MM.1S (cell line): Measurements from ENCODE around the gene DNPH1.

ENCODE experiments used
- DNase-seq: peaks from one replicate; pipeline ENCODE4 v3.0.0-alpha.2; 2015
- H2AFZ ChIP-seq: fragments of 300-600 bp; sonication (generic); 2 replicates; pipeline ENCODE4 v1.6.0; 2016; ENCODE audit warnings: antibody characterized with exemption, low read length
- H3F3A ChIP-seq: fragments of 300-600 bp; sonication (generic); 2 replicates; pipeline ENCODE4 v1.6.1; 2016; ENCODE audit warnings: mild to moderate bottlenecking, antibody characterized with exemption, low read length, moderate library complexity, mixed read lengths; ENCODE audit not compliant: insufficient read depth
- H3K27ac ChIP-seq: fragments of 300-600 bp; sonication (generic); 2 replicates; pipeline ENCODE4 v1.5.1; 2016; ENCODE audit warnings: mild to moderate bottlenecking, low read length
- H3K27me3 ChIP-seq: fragments of 300-600 bp; sonication (generic); replicated peaks from 2 replicates; pipeline ENCODE4 v1.6.0; 2016; ENCODE audit warnings: low read length; ENCODE audit not compliant: insufficient read depth
- H3K36me3 ChIP-seq: fragments of 300-600 bp; sonication (generic); replicated peaks from 2 replicates; pipeline ENCODE4 v1.6.1; 2016; ENCODE audit warnings: mild to moderate bottlenecking, low read length, mixed read lengths; ENCODE audit not compliant: insufficient read depth
- H3K4me1 ChIP-seq: fragments of 300-600 bp; sonication (generic); 2 replicates; pipeline ENCODE4 v1.6.1; 2016; ENCODE audit warnings: low read length, mixed read lengths
- H3K4me2 ChIP-seq: fragments of 300-600 bp; sonication (generic); 2 replicates; pipeline ENCODE4 v1.6.0; 2016; ENCODE audit warnings: low read depth, low read length
- H3K4me3 ChIP-seq: fragments of 300-600 bp; sonication (generic); 2 replicates; pipeline ENCODE4 v1.5.1; 2016; ENCODE audit warnings: low read length, mixed read lengths
- H3K79me2 ChIP-seq: fragments of 300-600 bp; sonication (generic); 2 replicates; pipeline ENCODE4 v1.6.1; 2016; ENCODE audit warnings: mixed run types, low read length, mixed read lengths
- H3K9ac ChIP-seq: fragments of 300-600 bp; sonication (generic); 2 replicates; pipeline ENCODE4 v1.6.1; 2016; ENCODE audit warnings: low read length, mixed read lengths
- H3K9me2 ChIP-seq: fragments of 300-600 bp; sonication (generic); replicated peaks from 2 replicates; pipeline ENCODE4 v1.6.1; 2016; ENCODE audit warnings: mild to moderate bottlenecking, low read length, mixed read lengths; ENCODE audit not compliant: insufficient read depth
- H3K9me3 ChIP-seq: fragments of 300-600 bp; sonication (generic); replicated peaks from 2 replicates; pipeline ENCODE4 v1.6.1; 2016; ENCODE audit warnings: mild to moderate bottlenecking, low read length, mixed read lengths; ENCODE audit not compliant: insufficient read depth
- H4K20me1 ChIP-seq: fragments of 300-600 bp; sonication (generic); 2 replicates; pipeline ENCODE4 v1.6.1; 2016; ENCODE audit warnings: mild to moderate bottlenecking, low read length, moderate library complexity, mixed read lengths; ENCODE audit not compliant: insufficient read depth
- CTCF ChIP-seq: fragments of 300-600 bp; sonication (generic); IDR thresholded peaks from 2 replicates; pipeline ENCODE4 v1.5.1; 2016; ENCODE audit warnings: antibody characterized with exemption, low read length, mixed read lengths
- EZH2 ChIP-seq: fragments of 300-600 bp; sonication (generic); optimal IDR thresholded peaks from 2 replicates; pipeline ENCODE3; 2017; ENCODE audit warnings: low read depth, mild to moderate bottlenecking, antibody characterized with exemption, low read length, mixed read lengths
- EZH2phosphoT487 ChIP-seq: fragments of 300-600 bp; sonication (generic); IDR thresholded peaks from 2 replicates; pipeline ENCODE4 v1.6.1; 2018; ENCODE audit warnings: antibody characterized with exemption, low read length

DNPH1 gene

GRCh38 chr6:43181621-43181941, 47.7 kb downstream of the DNPH1 start:
- peaks cover 3% of the 10 kb centered on the region; the same call in 1 of the 2 replicates for H3K36me3 ChIP-seq

GRCh38 chr6:43180985-43181384, 48.3 kb downstream of the DNPH1 start:
- Histone ChIP-seq H2AFZ (no peak overlapping the region), H3K9me2 (no peaks in the 10 kb centered on the region), H3K27ac (no peak overlapping the region), H3K4me2 (peak overlapping the region; percentile 94), H3K4me1 (peaks cover 8% of the 10 kb centered on the region; the same call in 1 of the 2 replicates), H3F3A (peaks cover 6% of the 10 kb centered on the region), H3K27me3 (no peaks in the 10 kb centered on the region), H3K36me3 (peaks cover 5% of the 10 kb centered on the region; the same call in 1 of the 2 replicates), H3K4me3 (no peak overlapping the region), H3K79me2 (peaks cover 27% of the 10 kb centered on the region), H3K9ac (no peak overlapping the region), H3K9me3 (no peaks in the 10 kb centered on the region), H4K20me1 (no peaks in the 10 kb centered on the region)
- no peak for TF ChIP-seq EZH2
- no peak for DNase-seq

More at GRCh38 chr6:43181621-43181941, 47.7 kb downstream of the DNPH1 start:
- DNase-seq = no peak
- Histone ChIP-seq H3K9me2 (no peaks in the 10 kb centered on the region), H4K20me1 (no peaks in the 10 kb centered on the region), H3K27me3 (no peaks in the 10 kb centered on the region), H3K79me2 (peaks cover 22% of the 10 kb centered on the region), H3K27ac (peak overlapping the region; percentile 11; the same call in 1 of the 2 replicates), H3K4me1 (peaks cover 8% of the 10 kb centered on the region; the same call in 1 of the 2 replicates), H3K4me3 (peak overlapping the region; percentile 87), H3K9ac (peak overlapping the region; percentile 72), H3F3A (peaks cover 6% of the 10 kb centered on the region), H3K9me3 (no peaks in the 10 kb centered on the region), H3K4me2 (peak overlapping the region; percentile 94), H2AFZ (peak overlapping the region; percentile 98)
- TF ChIP-seq EZH2 (no peak), EZH2phosphoT487 (no peak), CTCF (no peak)

- peaks cover 5% of the 10 kb centered on the region; the same call in 1 of the 2 replicates for H3K36me3 ChIP-seq
- no peak overlapping the region for H3K27ac ChIP-seq
Observed at GRCh38 chr6:43180058-43180457, 49.2 kb downstream of the DNPH1 start.

More at GRCh38 chr6:43180058-43180457, 49.2 kb downstream of the DNPH1 start:
- H2AFZ ChIP-seq = no peak overlapping the region
- TF ChIP-seq CTCF = no peak
- no peak for TF ChIP-seq EZH2
- TF ChIP-seq EZH2phosphoT487 = no peak
- H3K4me2 ChIP-seq = no peak overlapping the region
- peaks cover 36% of the 10 kb centered on the region for H3K79me2 ChIP-seq
- H3K4me1 ChIP-seq = peaks cover 13% of the 10 kb centered on the region
- H3K9me2 ChIP-seq = no peaks in the 10 kb centered on the region
- no peaks in the 10 kb centered on the region for H4K20me1 ChIP-seq
- H3K9ac ChIP-seq = no peak overlapping the region
- peaks cover 8% of the 10 kb centered on the region for H3F3A ChIP-seq
- H3K9me3 ChIP-seq = no peaks in the 10 kb centered on the region
- H3K27me3 ChIP-seq = no peaks in the 10 kb centered on the region
- no peak for DNase-seq
- H3K4me3 ChIP-seq = no peak overlapping the region
